K562 (cell line): Measurements from ENCODE around the gene FGF22. TPM values are rescaled to one million over a fixed set of nuclear protein-coding genes. Genes with fewer than 3 reads are reported as not detected.
A peak's percentile ranks its signal among the peaks of the same experiment; 100 is the strongest.

ENCODE experiments used
- BACH1 ChIP-seq: fragments of 200-800 bp; sonication (Bioruptor generic); IDR thresholded peaks from 2 replicates; pipeline ENCODE4 v1.6.1; 2016; ENCODE audit warnings: missing genetic modification characterization, missing compliant biosample characterization
- CHCHD3 ChIP-seq: fragments of 250-450 bp; sonication (Bioruptor Pico); IDR thresholded peaks from 2 replicates; pipeline ENCODE4 v2.1.2; 2022; ENCODE audit warnings: mild to moderate bottlenecking
- EP400 ChIP-seq: fragments of 450-650 bp; IDR thresholded peaks from 2 replicates; pipeline ENCODE4 v1.6.1; 2017; ENCODE audit warnings: antibody characterized with exemption, mild to moderate bottlenecking, moderate library complexity
- ETS2 ChIP-seq: IDR thresholded peaks from 2 replicates; pipeline ENCODE4 v1.6.1; 2016; ENCODE audit warnings: borderline replicate concordance, missing genetic modification characterization, mild to moderate bottlenecking, moderate library complexity, missing compliant biosample characterization; ENCODE audit not compliant: poor library complexity, severe bottlenecking
- HLTF ChIP-seq: fragments of 450-650 bp; IDR thresholded peaks from 2 replicates; pipeline ENCODE4 v1.6.1; 2016
- JUND ChIP-seq, 2 experiments: IDR thresholded peaks; 2 replicates in 1 of 2; 3 replicates in 1 of 2; pipeline ENCODE4 v1.6.1; 2011; ENCODE audit warnings: borderline replicate concordance in 2 of 2, low read depth in 2 of 2, low read length in 2 of 2, improper control_type of control experiment in 1 of 2, missing biosample characterization in 1 of 2, missing genetic modification characterization in 1 of 2, missing genetic modification reagents in 1 of 2
- KDM2B ChIP-seq: fragments of 250-450 bp; sonication (Bioruptor Pico); IDR thresholded peaks from 2 replicates; pipeline ENCODE4 v1.8.0; 2021; ENCODE audit warnings: mild to moderate bottlenecking, moderate library complexity
- LARP7 ChIP-seq: fragments of 450-650 bp; IDR thresholded peaks from 2 replicates; pipeline ENCODE4 v1.6.1; 2016
- MECOM ChIP-seq: fragments of 250-450 bp; sonication (Bioruptor Pico); IDR thresholded peaks from 2 replicates; pipeline ENCODE4 v1.8.0; 2022; ENCODE audit warnings: inconsistent platforms
- NEUROD1 ChIP-seq: fragments of 150-350 bp; IDR thresholded peaks from 2 replicates; pipeline ENCODE4 v1.6.1; 2014; ENCODE audit warnings: borderline replicate concordance, low read length, low read depth; ENCODE audit not compliant: partially characterized antibody
- RBFOX2 ChIP-seq: fragments of 200-400 bp; formaldehyde crosslinking; IDR thresholded peaks from 2 replicates; pipeline ENCODE4 v1.6.1; 2017; ENCODE audit warnings: low read depth, mild to moderate bottlenecking, low read length, moderate library complexity
- RBM14 ChIP-seq: fragments of 200-400 bp; formaldehyde crosslinking; IDR thresholded peaks from 2 replicates; pipeline ENCODE4 v1.6.1; 2018; ENCODE audit warnings: low read depth, mild to moderate bottlenecking, low read length, moderate library complexity, borderline replicate concordance; ENCODE audit not compliant: insufficient read depth
- RBM22 ChIP-seq: fragments of 200-400 bp; formaldehyde crosslinking; IDR thresholded peaks from 2 replicates; pipeline ENCODE4 v1.6.1; 2018; ENCODE audit warnings: low read length, low read depth; ENCODE audit not compliant: poor library complexity, severe bottlenecking
- SMARCE1 ChIP-seq: fragments of 450-650 bp; IDR thresholded peaks from 2 replicates; pipeline ENCODE4 v1.7.1; 2016; ENCODE audit warnings: mild to moderate bottlenecking
- SREBF1 ChIP-seq: fragments of 150-350 bp; IDR thresholded peaks from 2 replicates; pipeline ENCODE4 v1.6.1; 2014; ENCODE audit warnings: antibody characterized with exemption, low read depth, low read length, borderline replicate concordance
- ZNF507 ChIP-seq: conservative IDR thresholded peaks from 2 replicates; pipeline ENCODE4 v1.6.1; 2017; ENCODE audit warnings: missing genetic modification characterization, missing compliant biosample characterization
- ZNF695 ChIP-seq: fragments of 450-650 bp; formaldehyde crosslinking; IDR thresholded peaks from 2 replicates; pipeline ENCODE4 v1.4.0; 2020; ENCODE audit warnings: mild to moderate bottlenecking, moderate library complexity
- ZNF764 ChIP-seq: fragments of 250-450 bp; sonication (Bioruptor Pico); IDR thresholded peaks from 2 replicates; pipeline ENCODE4 v1.4.0; 2020; ENCODE audit warnings: low read depth, mild to moderate bottlenecking, moderate library complexity
- polyA plus RNA-seq, 8 experiments: library from polyadenylated mRNA; depleted of rRNA in 4 of 8; stranded (reverse) in 5 of 8; unstranded in 3 of 8; fragments of >200 nt; fragmentation: Nextera tagmentation in 2 of 8; fragmentation: Illumina TruSeq in 1 of 8; extraction: Ambion mirVana in 2 of 8; extraction: Trizol in 1 of 8; gene quantifications; 2 replicates each; pipeline versions ENCODE4 v1.2.1 to v1.2.3, GENCODE V29; 2011 to 2014; ENCODE audit warnings: inconsistent platforms in 1 of 8, missing spikeins in 1 of 8
- total RNA-seq, 7 experiments: library from RNA; depleted of rRNA in 6 of 7; stranded (reverse); fragments of >200 nt in 6 of 7; fragmentation: Illumina TruSeq in 2 of 7; extraction: Trizol in 2 of 7; gene quantifications; 2 replicates each; pipeline versions ENCODE4 v1.2.1 to v1.2.3, GENCODE V29; 2011 to 2021; ENCODE audit warnings: low replicate concordance in 1 of 7
- TF ChIP-seq, protein P1 (sequence below): fragments of 450-650 bp; conservative IDR thresholded peaks from 2 replicates; pipeline ENCODE4 v1.6.1; 2016; ENCODE audit warnings: missing genetic modification characterization, low read depth, mild to moderate bottlenecking, missing compliant biosample characterization, moderate library complexity
- TF ChIP-seq, protein P2 (sequence below): fragments of 200-800 bp; sonication (Bioruptor generic); IDR thresholded peaks from 2 replicates; pipeline ENCODE4 v1.6.1; 2016; ENCODE audit warnings: missing genetic modification characterization, missing compliant biosample characterization
- TF ChIP-seq, protein P3 (sequence below): fragments of 250-450 bp; sonication (Bioruptor Pico); IDR thresholded peaks from 2 replicates; pipeline ENCODE4 v1.5.0; 2020; ENCODE audit warnings: mild to moderate bottlenecking

Gene FGF22
- total and polyA plus RNA-seq, 9 of the 15 experiments (the other 6 are each of a cell fraction or from before 2014, with no cell fraction given): 0.14 to 2.2 (median 0.86) TPM; not detected in 4

DNA sequence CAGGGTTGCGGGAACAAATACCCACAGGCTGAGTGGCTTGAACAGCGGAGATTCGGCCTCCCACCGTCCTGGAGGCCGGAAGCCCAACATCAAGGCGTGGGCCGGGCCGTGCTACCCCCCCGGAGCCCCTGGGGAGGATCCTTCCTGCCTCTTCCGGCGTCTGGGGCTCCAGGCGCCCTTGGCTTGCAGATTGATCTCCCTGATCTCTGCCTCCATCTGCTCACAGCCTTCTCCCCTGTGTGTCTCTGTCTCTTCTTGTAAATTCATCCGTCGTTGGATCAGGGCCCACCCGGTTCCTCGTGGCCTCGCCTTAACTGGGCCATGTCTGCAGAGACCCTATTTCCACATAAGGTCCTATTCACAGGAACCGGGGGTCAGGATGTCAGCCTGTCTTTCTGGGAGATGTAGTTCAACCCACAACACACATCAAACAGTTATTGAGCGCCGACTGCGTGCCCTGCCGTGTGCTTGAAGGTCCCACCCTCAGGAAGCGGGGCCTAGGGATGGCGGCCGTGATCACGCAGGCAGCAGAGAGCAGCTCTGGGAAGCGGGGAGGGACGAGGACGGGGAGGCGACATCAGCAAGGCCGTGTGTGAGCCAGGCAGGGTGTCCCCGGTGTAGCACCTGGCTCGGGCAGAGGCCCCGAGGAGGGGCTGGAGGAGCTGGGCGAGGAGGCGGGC lies 28.7 kb upstream of the FGF22 start (continued):
- TF ChIP-seq, protein P1, sequence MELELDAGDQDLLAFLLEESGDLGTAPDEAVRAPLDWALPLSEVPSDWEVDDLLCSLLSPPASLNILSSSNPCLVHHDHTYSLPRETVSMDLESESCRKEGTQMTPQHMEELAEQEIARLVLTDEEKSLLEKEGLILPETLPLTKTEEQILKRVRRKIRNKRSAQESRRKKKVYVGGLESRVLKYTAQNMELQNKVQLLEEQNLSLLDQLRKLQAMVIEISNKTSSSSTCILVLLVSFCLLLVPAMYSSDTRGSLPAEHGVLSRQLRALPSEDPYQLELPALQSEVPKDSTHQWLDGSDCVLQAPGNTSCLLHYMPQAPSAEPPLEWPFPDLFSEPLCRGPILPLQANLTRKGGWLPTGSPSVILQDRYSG (tag): no peak
- TF ChIP-seq ZNF507 (tag) (no peak), LARP7 (no peak), KDM2B (CRISPR knock-in tag) (no peak), SMARCE1 (peak; percentile 47; the same call in 1 of the 2 replicates), JUND (IDR thresholded peaks at IDR 0.05; ENCODE audit: borderline replicate concordance, low read depth, low read length) (peak; percentile 32; the same call in 1 of the 2 replicates), JUND (tag; IDR thresholded peaks at IDR 0.05; ENCODE audit: borderline replicate concordance, low read depth, low read length) (peak; percentile 13; the same call in 1 of the 3 replicates), RBM14 (no peak), ZNF764 (CRISPR knock-in tag) (no peak), ZNF695 (CRISPR knock-in tag) (no peak), MECOM (CRISPR knock-in tag) (no peak), RBFOX2 (peak; percentile 67), HLTF (no peak), NEUROD1 (peak; percentile 20), BACH1 (tag) (no peak), ETS2 (no peak), SREBF1 (no peak), EP400 (peak; percentile 77), CHCHD3 (CRISPR knock-in tag) (no peak), RBM22 (no peak)
- TF ChIP-seq, protein P2, sequence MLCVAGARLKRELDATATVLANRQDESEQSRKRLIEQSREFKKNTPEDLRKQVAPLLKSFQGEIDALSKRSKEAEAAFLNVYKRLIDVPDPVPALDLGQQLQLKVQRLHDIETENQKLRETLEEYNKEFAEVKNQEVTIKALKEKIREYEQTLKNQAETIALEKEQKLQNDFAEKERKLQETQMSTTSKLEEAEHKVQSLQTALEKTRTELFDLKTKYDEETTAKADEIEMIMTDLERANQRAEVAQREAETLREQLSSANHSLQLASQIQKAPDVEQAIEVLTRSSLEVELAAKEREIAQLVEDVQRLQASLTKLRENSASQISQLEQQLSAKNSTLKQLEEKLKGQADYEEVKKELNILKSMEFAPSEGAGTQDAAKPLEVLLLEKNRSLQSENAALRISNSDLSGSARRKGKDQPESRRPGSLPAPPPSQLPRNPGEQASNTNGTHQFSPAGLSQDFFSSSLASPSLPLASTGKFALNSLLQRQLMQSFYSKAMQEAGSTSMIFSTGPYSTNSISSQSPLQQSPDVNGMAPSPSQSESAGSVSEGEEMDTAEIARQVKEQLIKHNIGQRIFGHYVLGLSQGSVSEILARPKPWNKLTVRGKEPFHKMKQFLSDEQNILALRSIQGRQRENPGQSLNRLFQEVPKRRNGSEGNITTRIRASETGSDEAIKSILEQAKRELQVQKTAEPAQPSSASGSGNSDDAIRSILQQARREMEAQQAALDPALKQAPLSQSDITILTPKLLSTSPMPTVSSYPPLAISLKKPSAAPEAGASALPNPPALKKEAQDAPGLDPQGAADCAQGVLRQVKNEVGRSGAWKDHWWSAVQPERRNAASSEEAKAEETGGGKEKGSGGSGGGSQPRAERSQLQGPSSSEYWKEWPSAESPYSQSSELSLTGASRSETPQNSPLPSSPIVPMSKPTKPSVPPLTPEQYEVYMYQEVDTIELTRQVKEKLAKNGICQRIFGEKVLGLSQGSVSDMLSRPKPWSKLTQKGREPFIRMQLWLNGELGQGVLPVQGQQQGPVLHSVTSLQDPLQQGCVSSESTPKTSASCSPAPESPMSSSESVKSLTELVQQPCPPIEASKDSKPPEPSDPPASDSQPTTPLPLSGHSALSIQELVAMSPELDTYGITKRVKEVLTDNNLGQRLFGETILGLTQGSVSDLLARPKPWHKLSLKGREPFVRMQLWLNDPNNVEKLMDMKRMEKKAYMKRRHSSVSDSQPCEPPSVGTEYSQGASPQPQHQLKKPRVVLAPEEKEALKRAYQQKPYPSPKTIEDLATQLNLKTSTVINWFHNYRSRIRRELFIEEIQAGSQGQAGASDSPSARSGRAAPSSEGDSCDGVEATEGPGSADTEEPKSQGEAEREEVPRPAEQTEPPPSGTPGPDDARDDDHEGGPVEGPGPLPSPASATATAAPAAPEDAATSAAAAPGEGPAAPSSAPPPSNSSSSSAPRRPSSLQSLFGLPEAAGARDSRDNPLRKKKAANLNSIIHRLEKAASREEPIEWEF (CRISPR knock-in tag): no peak
- TF ChIP-seq, protein P3, sequence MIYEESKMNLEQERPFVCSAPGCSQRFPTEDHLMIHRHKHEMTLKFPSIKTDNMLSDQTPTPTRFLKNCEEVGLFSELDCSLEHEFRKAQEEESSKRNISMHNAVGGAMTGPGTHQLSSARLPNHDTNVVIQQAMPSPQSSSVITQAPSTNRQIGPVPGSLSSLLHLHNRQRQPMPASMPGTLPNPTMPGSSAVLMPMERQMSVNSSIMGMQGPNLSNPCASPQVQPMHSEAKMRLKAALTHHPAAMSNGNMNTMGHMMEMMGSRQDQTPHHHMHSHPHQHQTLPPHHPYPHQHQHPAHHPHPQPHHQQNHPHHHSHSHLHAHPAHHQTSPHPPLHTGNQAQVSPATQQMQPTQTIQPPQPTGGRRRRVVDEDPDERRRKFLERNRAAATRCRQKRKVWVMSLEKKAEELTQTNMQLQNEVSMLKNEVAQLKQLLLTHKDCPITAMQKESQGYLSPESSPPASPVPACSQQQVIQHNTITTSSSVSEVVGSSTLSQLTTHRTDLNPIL (CRISPR knock-in tag): no peak
